DOHH2 (cell line): ENCODE data around the gene PIK3CA.

Experiments used
- H3F3A ChIP-seq: fragments of 200-600 bp; sonication (generic), shearing (Covaris generic); 2 replicates; pipeline ENCODE4 v1.6.0; 2016; ENCODE audit warnings: antibody characterized with exemption, mild to moderate bottlenecking; ENCODE audit not compliant: control insufficient read depth, insufficient read depth
- H3K27ac ChIP-seq: fragments of 200-600 bp; sonication (generic); 2 replicates; pipeline ENCODE4 v1.5.1; 2014; ENCODE audit warnings: low read depth, mild to moderate bottlenecking, low read length, moderate library complexity
- H3K27me3 ChIP-seq: fragments of 200-600 bp; sonication (generic); 2 replicates; pipeline ENCODE4 v1.6.1; 2014; ENCODE audit warnings: mild to moderate bottlenecking, low read length, mixed read lengths; ENCODE audit not compliant: control insufficient read depth
- H3K36me3 ChIP-seq: fragments of 200-600 bp; sonication (generic); 2 replicates; pipeline ENCODE4 v1.6.1; 2014; ENCODE audit warnings: mild to moderate bottlenecking, low read length, moderate library complexity, mixed read lengths; ENCODE audit not compliant: control insufficient read depth
- H3K4me1 ChIP-seq: fragments of 200-600 bp; sonication (generic); 2 replicates; pipeline ENCODE4 v1.6.1; 2014; ENCODE audit warnings: mild to moderate bottlenecking, low read length, mixed read lengths; ENCODE audit not compliant: control insufficient read depth
- H3K4me2 ChIP-seq: fragments of 200-600 bp; sonication (generic); 2 replicates; pipeline ENCODE4 v1.6.0; 2014; ENCODE audit warnings: mild to moderate bottlenecking, low read length, moderate library complexity
- H3K4me3 ChIP-seq: fragments of 200-600 bp; sonication (generic); 2 replicates; pipeline ENCODE4 v1.5.1; 2014; ENCODE audit warnings: mild to moderate bottlenecking, low read length, mixed read lengths
- H3K79me2 ChIP-seq: fragments of 200-600 bp; sonication (generic); 2 replicates; pipeline ENCODE4 v1.6.1; 2014; ENCODE audit warnings: mild to moderate bottlenecking, low read length, mixed read lengths; ENCODE audit not compliant: control insufficient read depth
- H3K9me2 ChIP-seq: fragments of 200-600 bp; sonication (generic); replicated peaks from 2 replicates; pipeline ENCODE4 v1.6.1; 2014; ENCODE audit warnings: mild to moderate bottlenecking, low read length, mixed read lengths; ENCODE audit not compliant: control insufficient read depth
- H3K9me3 ChIP-seq: fragments of 200-600 bp; sonication (generic); 2 replicates; pipeline ENCODE4 v1.6.1; 2014; ENCODE audit warnings: antibody characterized with exemption, low read length, mixed read lengths; ENCODE audit not compliant: control insufficient read depth, insufficient read depth
- H4K20me1 ChIP-seq: fragments of 200-600 bp; sonication (generic); 2 replicates; pipeline ENCODE4 v1.6.0; 2014; ENCODE audit warnings: low read depth, mild to moderate bottlenecking, antibody characterized with exemption, low read length, moderate library complexity; ENCODE audit not compliant: control insufficient read depth, insufficient read depth
- CTCF ChIP-seq: fragments of 200-600 bp; sonication (generic); IDR thresholded peaks from one replicate; pipeline ENCODE4 v1.5.1; 2014; ENCODE audit warnings: antibody characterized with exemption, mild to moderate bottlenecking, low read depth, low read length; ENCODE audit not compliant: poor library complexity, severe bottlenecking
- EZH2phosphoT487 ChIP-seq: fragments of 200-600 bp; sonication (generic); IDR thresholded peaks from 2 replicates; pipeline ENCODE4 v1.6.1; 2017; ENCODE audit warnings: borderline replicate concordance, mild to moderate bottlenecking, antibody characterized with exemption, low read length, moderate library complexity, mixed read lengths

Gene PIK3CA

GRCh38 chr3:179150610-179151009 lies 2.5 kb downstream of the PIK3CA start:
- no peaks in the 10 kb centered on the region for H3K9me3 ChIP-seq
- H3K4me1 ChIP-seq: peaks cover 26% of the 10 kb centered on the region
- 0 out of 2 replicates have a peak, but pooled peaks cover 5% of the 10 kb centered on the region for H3F3A ChIP-seq
- peaks cover 2% of the 10 kb centered on the region; the same call in 1 of the 2 replicates for H3K36me3 ChIP-seq
- H3K4me2 ChIP-seq: peak overlapping the region; percentile 84
- no peaks in the 10 kb centered on the region for H3K27me3 ChIP-seq
- H3K4me3 ChIP-seq: no peak overlapping the region
- peaks cover 71% of the 10 kb centered on the region for H3K79me2 ChIP-seq
- no peak overlapping the region for H3K27ac ChIP-seq
- no peak for TF ChIP-seq CTCF
- TF ChIP-seq EZH2phosphoT487: no peak
- no peaks in the 10 kb centered on the region for H3K9me2 ChIP-seq
- peaks cover 14% of the 10 kb centered on the region for H4K20me1 ChIP-seq

- Histone ChIP-seq H3K9me3 (no peaks in the 10 kb centered on the region), H3K4me2 (no peak overlapping the region), H3F3A (no peaks in the 10 kb centered on the region), H3K4me1 (peaks cover 26% of the 10 kb centered on the region), H3K4me3 (no peak overlapping the region), H3K79me2 (peaks cover 80% of the 10 kb centered on the region), H3K27ac (no peak overlapping the region), H4K20me1 (peaks cover 14% of the 10 kb centered on the region), H3K27me3 (no peaks in the 10 kb centered on the region), H3K9me2 (no peaks in the 10 kb centered on the region), H3K36me3 (peaks cover 2% of the 10 kb centered on the region; the same call in 1 of the 2 replicates)
- TF ChIP-seq EZH2phosphoT487 (no peak), CTCF (no peak)
Measured at GRCh38 chr3:179151474-179151873, 3.3 kb downstream of the PIK3CA start.

GRCh38 chr3:179156170-179156569 lies 8.0 kb downstream of the PIK3CA start:
- Histone ChIP-seq H3K4me2 (no peak overlapping the region), H3K36me3 (no peaks in the 10 kb centered on the region), H3F3A (no peaks in the 10 kb centered on the region), H3K9me3 (no peaks in the 10 kb centered on the region), H3K4me3 (no peak overlapping the region), H3K27ac (no peak overlapping the region), H3K9me2 (no peaks in the 10 kb centered on the region), H4K20me1 (peaks cover 9% of the 10 kb centered on the region), H3K27me3 (no peaks in the 10 kb centered on the region), H3K4me1 (peaks cover 5% of the 10 kb centered on the region), H3K79me2 (peaks cover 99% of the 10 kb centered on the region)
- no peak for TF ChIP-seq EZH2phosphoT487
- no peak for TF ChIP-seq CTCF
